IMR-90 (cell line): Measurements from ENCODE around the gene DAB1. TPM values are rescaled to one million over a fixed set of nuclear protein-coding genes. Genes with fewer than 3 reads are reported as not detected.

Experiments used
- ATAC-seq: fragments of 200-7000 bp; cut with Tn5 transposase; 2 replicates; pipeline ENCODE4 v1.9.1; 2020; ENCODE audit warnings: low read depth, mild to moderate bottlenecking, moderate library complexity
- BruUV-seq: library from RNA; stranded (reverse); fragments of 400-500 nt; replicated peaks from 2 replicates; lab custom pipeline; 2021; lab: Mats Ljungman, UMichigan
- CTCF ChIA-PET: fragments of 300-600 bp; formaldehyde crosslinking; extraction: SDS; loops from one replicate; lab custom pipeline; 2021; ENCODE audit warnings: antibody characterized with exemption; lab: Yijun Ruan, JAX
- POLR2A ChIA-PET: fragments of 300-600 bp; sonication (Branson Sonifier 250); formaldehyde crosslinking; loops from one replicate; lab custom pipeline; 2022; ENCODE audit warnings: antibody characterized with exemption; ENCODE audit not compliant: unreplicated experiment; lab: Charles Lee
- DNase-seq: peaks from one replicate; pipeline ENCODE4 v3.0.0; 2013
- H2AFZ ChIP-seq: replicated peaks from 2 replicates; pipeline ENCODE3; 2013; ENCODE audit warnings: low read length, mild to moderate bottlenecking; ENCODE audit not compliant: poor library complexity
- H2AK5ac ChIP-seq: 2 replicates; pipeline ENCODE4 v1.6.1; 2013; ENCODE audit warnings: low read depth, low read length, inconsistent platforms
- H2AK9ac ChIP-seq: replicated peaks from 2 replicates; pipeline ENCODE3; 2013; ENCODE audit warnings: mild to moderate bottlenecking, low read depth, low read length, moderate library complexity; ENCODE audit not compliant: poor library complexity
- H2BK120ac ChIP-seq: 2 replicates; pipeline ENCODE4 v1.6.1; 2013; ENCODE audit warnings: low read depth, low read length, inconsistent platforms
- H2BK15ac ChIP-seq: 3 replicates; pipeline ENCODE4 v1.6.1; 2013; ENCODE audit warnings: low read depth, low read length, inconsistent platforms
- H2BK20ac ChIP-seq: 2 replicates; pipeline ENCODE4 v1.6.1; 2013; ENCODE audit warnings: low read depth, mild to moderate bottlenecking, inconsistent platforms, low read length, moderate library complexity
- H2BK5ac ChIP-seq: 2 replicates; pipeline ENCODE4 v1.6.1; 2013; ENCODE audit warnings: mild to moderate bottlenecking, low read depth, low read length, inconsistent platforms; ENCODE audit not compliant: poor library complexity, severe bottlenecking
- H3K14ac ChIP-seq: replicated peaks from 2 replicates; pipeline ENCODE4 v1.6.1; 2013; ENCODE audit warnings: low read depth, low read length, inconsistent platforms
- H3K18ac ChIP-seq: 2 replicates; pipeline ENCODE4 v1.6.1; 2013; ENCODE audit warnings: low read depth, low read length, control low read depth
- H3K23ac ChIP-seq: 2 replicates; pipeline ENCODE4 v1.6.1; 2013; ENCODE audit warnings: low read depth, low read length, inconsistent platforms
- H3K27ac ChIP-seq: 2 replicates; pipeline ENCODE4 v1.5.1; 2013; ENCODE audit warnings: mild to moderate bottlenecking, control low read depth, low read length; ENCODE audit not compliant: insufficient read depth
- H3K27me3 ChIP-seq: 2 replicates; pipeline ENCODE4 v1.6.1; 2013; ENCODE audit warnings: low read length; ENCODE audit not compliant: control insufficient read depth, insufficient read depth
- H3K36me3 ChIP-seq: 2 replicates; pipeline ENCODE4 v1.6.1; 2013; ENCODE audit warnings: low read length, mixed read lengths; ENCODE audit not compliant: control insufficient read depth, insufficient read depth
- H3K4ac ChIP-seq: 2 replicates; pipeline ENCODE4 v1.6.1; 2013; ENCODE audit warnings: low read depth, low read length, inconsistent platforms
- H3K4me1 ChIP-seq: 2 replicates; pipeline ENCODE4 v1.6.1; 2013; ENCODE audit warnings: low read length, mixed read lengths; ENCODE audit not compliant: control insufficient read depth, insufficient read depth
- H3K4me2 ChIP-seq: 2 replicates; pipeline ENCODE4 v1.6.1; 2013; ENCODE audit warnings: low read depth, mild to moderate bottlenecking, control low read depth, low read length, moderate library complexity
- H3K4me3 ChIP-seq: 2 replicates; pipeline ENCODE4 v1.5.1; 2013; ENCODE audit warnings: low read depth, mild to moderate bottlenecking, control low read depth, low read length, moderate library complexity; ENCODE audit not compliant: insufficient read depth
- H3K56ac ChIP-seq: 2 replicates; pipeline ENCODE4 v1.6.1; 2013; ENCODE audit warnings: low read length, inconsistent platforms; ENCODE audit not compliant: insufficient read depth; ENCODE audit errors: extremely low read depth
- H3K79me1 ChIP-seq, 2 experiments: 2 replicates each; pipeline ENCODE4 v1.6.1; 2013; ENCODE audit warnings: low read length in 2 of 2, inconsistent platforms in 1 of 2, low read depth in 1 of 2
- H3K9ac ChIP-seq: 2 replicates; pipeline ENCODE4 v1.6.1; 2013; ENCODE audit warnings: low read depth, low read length, control low read depth
- H3K9me1 ChIP-seq: 2 replicates; pipeline ENCODE4 v1.6.1; 2013; ENCODE audit warnings: low read length, inconsistent platforms; ENCODE audit not compliant: insufficient read depth
- H3K9me3 ChIP-seq: 2 replicates; pipeline ENCODE4 v1.6.1; 2013; ENCODE audit warnings: low read length; ENCODE audit not compliant: control insufficient read depth, insufficient read depth
- H4K20me1 ChIP-seq: 2 replicates; pipeline ENCODE4 v1.6.1; 2013; ENCODE audit warnings: low read length, inconsistent platforms; ENCODE audit not compliant: insufficient read depth
- H4K5ac ChIP-seq: 2 replicates; pipeline ENCODE4 v1.6.1; 2013; ENCODE audit warnings: mild to moderate bottlenecking, low read depth, low read length, control low read depth
- H4K8ac ChIP-seq, 2 experiments: 2 replicates each; pipeline ENCODE4 v1.6.1; 2013; ENCODE audit warnings: low read depth in 2 of 2, low read length in 2 of 2, control low read depth in 1 of 2, inconsistent platforms in 1 of 2
- H4K91ac ChIP-seq: 2 replicates; pipeline ENCODE4 v1.6.1; 2013; ENCODE audit warnings: low read depth, low read length, inconsistent platforms; ENCODE audit not compliant: insufficient read depth
- BHLHE40 ChIP-seq: fragments of 150-350 bp; IDR thresholded peaks from 2 replicates; pipeline ENCODE4 v1.6.1; 2016; ENCODE audit warnings: mild to moderate bottlenecking, low read depth, low read length
- CEBPB ChIP-seq: IDR thresholded peaks from 2 replicates; pipeline ENCODE4 v1.6.1; 2012; ENCODE audit warnings: low read depth, low read length, improper control_type of control experiment
- CHD1 ChIP-seq: IDR thresholded peaks from 2 replicates; pipeline ENCODE4 v1.6.1; 2012; ENCODE audit warnings: low read depth, low read length, improper control_type of control experiment
- FOS ChIP-seq: fragments of 150-350 bp; IDR thresholded peaks from 2 replicates; pipeline ENCODE4 v1.6.1; 2016; ENCODE audit warnings: low read depth, low read length
- MAFK ChIP-seq: IDR thresholded peaks from 2 replicates; pipeline ENCODE4 v1.6.1; 2012; ENCODE audit warnings: low read depth, low read length, improper control_type of control experiment
- MAZ ChIP-seq: IDR thresholded peaks from 2 replicates; pipeline ENCODE4 v1.6.1; 2012; ENCODE audit warnings: low read depth, mild to moderate bottlenecking, low read length, improper control_type of control experiment, moderate library complexity, borderline replicate concordance
- MXI1 ChIP-seq: IDR thresholded peaks from 2 replicates; pipeline ENCODE4 v1.6.1; 2012; ENCODE audit warnings: low read depth, mild to moderate bottlenecking, low read length, moderate library complexity, borderline replicate concordance
- NFE2L2 ChIP-seq: fragments of 150-350 bp; IDR thresholded peaks from 2 replicates; pipeline ENCODE4 v1.6.1; 2016; ENCODE audit warnings: low read depth, mild to moderate bottlenecking, low read length
- POLR2A ChIP-seq: IDR thresholded peaks from 2 replicates; pipeline ENCODE4 v1.6.1; 2012; ENCODE audit warnings: mild to moderate bottlenecking, low read depth, low read length
- RAD21 ChIP-seq: IDR thresholded peaks from 2 replicates; pipeline ENCODE4 v1.6.1; 2012; ENCODE audit warnings: low read length, improper control_type of control experiment
- RCOR1 ChIP-seq: IDR thresholded peaks from 2 replicates; pipeline ENCODE4 v1.6.1; 2012; ENCODE audit warnings: mild to moderate bottlenecking, low read length, improper control_type of control experiment; ENCODE audit not compliant: insufficient replicate concordance
- RFX5 ChIP-seq: IDR thresholded peaks from 2 replicates; pipeline ENCODE4 v1.8.0; 2012; ENCODE audit warnings: low read depth, mild to moderate bottlenecking, low read length, moderate library complexity
- SMC3 ChIP-seq: fragments of 150-350 bp; IDR thresholded peaks from 2 replicates; pipeline ENCODE4 v1.6.1; 2016; ENCODE audit warnings: low read depth, mild to moderate bottlenecking, antibody characterized with exemption, low read length, moderate library complexity
- WGBS, 2 experiments: methylation state at CpG; one replicate each; pipeline versions ENCODE4 v1.1.5 to v1.1.7; 2013; ENCODE audit warnings: missing lambda C conversion rate in 2 of 2; ENCODE audit not compliant: insufficient read length in 1 of 2; ENCODE audit errors: extremely low coverage in 2 of 2; 5-methylcytosine and 5-hydroxymethylcytosine counted together
- dilution Hi-C: fragments of 300-500 bp; cut with HindIII; formaldehyde crosslinking; loops from one replicate; pipeline ENCODE4 v1.14.3; 2018; ENCODE audit warnings: low sequenced_read_pairs; ENCODE audit not compliant: unreplicated experiment
- in situ Hi-C: fragments of 300-500 bp; cut with MboI; formaldehyde crosslinking; loops from 3 replicates; pipeline ENCODE4 v1.14.3; 2019; ENCODE audit warnings: low sequenced_read_pairs, inconsistent platforms, mixed read lengths
- intact Hi-C: fragments of 100-400 bp; cut with micrococcal nuclease; formaldehyde crosslinking; loops from 2 replicates; pipeline ENCODE4 v1.10.0; 2022
- polyA plus RNA-seq, 3 experiments: library from polyadenylated mRNA; depleted of rRNA; stranded (reverse); fragments of >200 nt; gene quantifications; 2 replicates each; pipeline ENCODE4 v1.2.3, GENCODE V29; 2012; ENCODE audit warnings: low replicate concordance in 1 of 3
- total RNA-seq: library from RNA; depleted of rRNA; stranded (reverse); fragments of >200 nt; gene quantifications from 2 replicates; pipeline ENCODE4 v1.2.3, GENCODE V29; 2012
- TF ChIP-seq, protein P1 (sequence below): fragments of 150-350 bp; IDR thresholded peaks from 2 replicates; pipeline ENCODE4 v1.6.1; 2017; ENCODE audit warnings: mild to moderate bottlenecking, antibody characterized with exemption, low read length, low read depth
- TF ChIP-seq, protein P2 (sequence below): conservative IDR thresholded peaks from 2 replicates; pipeline ENCODE4 v1.5.1; 2012; ENCODE audit warnings: mild to moderate bottlenecking, low read depth, low read length, improper control_type of control experiment
- TF ChIP-seq, protein P3 (sequence below): fragments of 150-350 bp; IDR thresholded peaks from 2 replicates; pipeline ENCODE4 v1.6.1; 2016; ENCODE audit warnings: low read depth, mild to moderate bottlenecking, low read length, moderate library complexity, borderline replicate concordance

DAB1 gene
- total and polyA plus RNA-seq, 2 of the 4 experiments (the other 2 are of a cell fraction) = 0.18 to 0.41 TPM

DNA sequence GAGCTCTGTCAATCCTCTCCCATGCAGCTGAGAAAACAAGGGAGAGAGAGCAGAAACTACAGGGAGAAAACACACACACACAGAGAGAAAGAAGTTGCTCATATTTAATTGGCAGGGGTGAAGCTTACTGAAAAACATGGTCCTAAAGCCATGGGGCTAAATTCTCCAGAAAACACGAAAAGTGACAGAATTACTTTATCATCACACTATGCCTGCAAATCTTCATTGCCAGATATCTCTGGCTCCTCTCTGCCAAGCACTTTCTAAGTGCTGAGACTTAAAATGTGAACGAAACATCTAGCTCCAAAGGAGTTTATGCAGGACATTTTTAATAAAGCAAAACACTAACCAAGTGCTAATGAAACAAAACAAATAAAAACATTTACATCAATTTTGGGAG, 134.1 kb downstream of the DAB1 start:
- Histone ChIP-seq H3K18ac (no peak overlapping the region), H3K9me1 (no peaks in the 10 kb centered on the region), H4K5ac (no peak overlapping the region), H2AK9ac (no peak overlapping the region), H3K27ac (no peak overlapping the region), H2BK20ac (no peak overlapping the region), H3K56ac (no peak overlapping the region), H4K8ac (no peak overlapping the region), H2BK5ac (no peak overlapping the region), H3K4ac (no peak overlapping the region), H3K27me3 (no peaks in the 10 kb centered on the region), H3K4me3 (no peak overlapping the region), H3K9ac (no peak overlapping the region), H3K4me1 (no peaks in the 10 kb centered on the region), H3K79me1 (no peaks in the 10 kb centered on the region), H4K20me1 (no peaks in the 10 kb centered on the region), H2BK15ac (no peak overlapping the region), H3K36me3 (no peaks in the 10 kb centered on the region), H2BK120ac (no peak overlapping the region), H3K14ac (no peak overlapping the region), H3K9me3 (no peaks in the 10 kb centered on the region), H4K91ac (no peak overlapping the region), H2AK5ac (no peak overlapping the region), H3K4me2 (no peak overlapping the region), H3K23ac (no peak overlapping the region), H2AFZ (no peak overlapping the region)
- ATAC-seq (no peak), DNase-seq (no peak)
- in situ Hi-C loops (no loop called here), intact Hi-C loops (no loop called here), dilution Hi-C loops (no loop called here)
- TF ChIP-seq, protein P1, sequence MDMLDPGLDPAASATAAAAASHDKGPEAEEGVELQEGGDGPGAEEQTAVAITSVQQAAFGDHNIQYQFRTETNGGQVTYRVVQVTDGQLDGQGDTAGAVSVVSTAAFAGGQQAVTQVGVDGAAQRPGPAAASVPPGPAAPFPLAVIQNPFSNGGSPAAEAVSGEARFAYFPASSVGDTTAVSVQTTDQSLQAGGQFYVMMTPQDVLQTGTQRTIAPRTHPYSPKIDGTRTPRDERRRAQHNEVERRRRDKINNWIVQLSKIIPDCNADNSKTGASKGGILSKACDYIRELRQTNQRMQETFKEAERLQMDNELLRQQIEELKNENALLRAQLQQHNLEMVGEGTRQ = no peak
- no peak for TF ChIP-seq POLR2A
- TF ChIP-seq, protein P2, sequence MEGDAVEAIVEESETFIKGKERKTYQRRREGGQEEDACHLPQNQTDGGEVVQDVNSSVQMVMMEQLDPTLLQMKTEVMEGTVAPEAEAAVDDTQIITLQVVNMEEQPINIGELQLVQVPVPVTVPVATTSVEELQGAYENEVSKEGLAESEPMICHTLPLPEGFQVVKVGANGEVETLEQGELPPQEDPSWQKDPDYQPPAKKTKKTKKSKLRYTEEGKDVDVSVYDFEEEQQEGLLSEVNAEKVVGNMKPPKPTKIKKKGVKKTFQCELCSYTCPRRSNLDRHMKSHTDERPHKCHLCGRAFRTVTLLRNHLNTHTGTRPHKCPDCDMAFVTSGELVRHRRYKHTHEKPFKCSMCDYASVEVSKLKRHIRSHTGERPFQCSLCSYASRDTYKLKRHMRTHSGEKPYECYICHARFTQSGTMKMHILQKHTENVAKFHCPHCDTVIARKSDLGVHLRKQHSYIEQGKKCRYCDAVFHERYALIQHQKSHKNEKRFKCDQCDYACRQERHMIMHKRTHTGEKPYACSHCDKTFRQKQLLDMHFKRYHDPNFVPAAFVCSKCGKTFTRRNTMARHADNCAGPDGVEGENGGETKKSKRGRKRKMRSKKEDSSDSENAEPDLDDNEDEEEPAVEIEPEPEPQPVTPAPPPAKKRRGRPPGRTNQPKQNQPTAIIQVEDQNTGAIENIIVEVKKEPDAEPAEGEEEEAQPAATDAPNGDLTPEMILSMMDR = no peak
- TF ChIP-seq CHD1 = no peak
- no peak for TF ChIP-seq RAD21
- no peak for TF ChIP-seq FOS
- no peak for TF ChIP-seq RCOR1
- no peak for TF ChIP-seq CEBPB
- no peak for TF ChIP-seq MAFK
- TF ChIP-seq SMC3 = no peak
- no peak for TF ChIP-seq NFE2L2
- TF ChIP-seq, protein P3, sequence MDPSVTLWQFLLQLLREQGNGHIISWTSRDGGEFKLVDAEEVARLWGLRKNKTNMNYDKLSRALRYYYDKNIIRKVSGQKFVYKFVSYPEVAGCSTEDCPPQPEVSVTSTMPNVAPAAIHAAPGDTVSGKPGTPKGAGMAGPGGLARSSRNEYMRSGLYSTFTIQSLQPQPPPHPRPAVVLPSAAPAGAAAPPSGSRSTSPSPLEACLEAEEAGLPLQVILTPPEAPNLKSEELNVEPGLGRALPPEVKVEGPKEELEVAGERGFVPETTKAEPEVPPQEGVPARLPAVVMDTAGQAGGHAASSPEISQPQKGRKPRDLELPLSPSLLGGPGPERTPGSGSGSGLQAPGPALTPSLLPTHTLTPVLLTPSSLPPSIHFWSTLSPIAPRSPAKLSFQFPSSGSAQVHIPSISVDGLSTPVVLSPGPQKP = no peak
- TF ChIP-seq MXI1 = no peak
- no peak for TF ChIP-seq MAZ
- no peak for TF ChIP-seq BHLHE40
- TF ChIP-seq RFX5 = no peak
- ChIA-PET POLR2A (no interaction called here), CTCF (no interaction called here)
- WGBS, 2 experiments = no CpG with 5 or more reads among the region's 2 CpGs
- BruUV-seq = no TSS peak
